Subcutaneous adipose tissue (tissue), 4 donors: ENCODE measurements around the gene ZNF337. TPM values are rescaled to one million over a fixed set of nuclear protein-coding genes. Genes with fewer than 3 reads are reported as not detected.

Experiments
- total RNA-seq, 4 donors: library from RNA; depleted of rRNA; stranded (reverse); fragments of >200 nt; gene quantifications; one replicate each; pipeline ENCODE4 v1.1.0, GENCODE V29; 2016
- TF ChIP-seq, protein P1 (sequence below): fragments of 450-650 bp; IDR thresholded peaks from one replicate; pipeline ENCODE4 v1.5.1; 2016; ENCODE audit warnings: low read depth, mild to moderate bottlenecking, control low read depth, antibody characterized with exemption, moderate library complexity

ZNF337 gene
- total RNA-seq, result 10 to 100 TPM; 10.4 to 19.2 (median 16.0) TPM

- TF ChIP-seq, protein P1, sequence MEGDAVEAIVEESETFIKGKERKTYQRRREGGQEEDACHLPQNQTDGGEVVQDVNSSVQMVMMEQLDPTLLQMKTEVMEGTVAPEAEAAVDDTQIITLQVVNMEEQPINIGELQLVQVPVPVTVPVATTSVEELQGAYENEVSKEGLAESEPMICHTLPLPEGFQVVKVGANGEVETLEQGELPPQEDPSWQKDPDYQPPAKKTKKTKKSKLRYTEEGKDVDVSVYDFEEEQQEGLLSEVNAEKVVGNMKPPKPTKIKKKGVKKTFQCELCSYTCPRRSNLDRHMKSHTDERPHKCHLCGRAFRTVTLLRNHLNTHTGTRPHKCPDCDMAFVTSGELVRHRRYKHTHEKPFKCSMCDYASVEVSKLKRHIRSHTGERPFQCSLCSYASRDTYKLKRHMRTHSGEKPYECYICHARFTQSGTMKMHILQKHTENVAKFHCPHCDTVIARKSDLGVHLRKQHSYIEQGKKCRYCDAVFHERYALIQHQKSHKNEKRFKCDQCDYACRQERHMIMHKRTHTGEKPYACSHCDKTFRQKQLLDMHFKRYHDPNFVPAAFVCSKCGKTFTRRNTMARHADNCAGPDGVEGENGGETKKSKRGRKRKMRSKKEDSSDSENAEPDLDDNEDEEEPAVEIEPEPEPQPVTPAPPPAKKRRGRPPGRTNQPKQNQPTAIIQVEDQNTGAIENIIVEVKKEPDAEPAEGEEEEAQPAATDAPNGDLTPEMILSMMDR, result no peak
Measured at GRCh38 chr20:25696371-25697131, at the start of gene ZNF337. Gene ZNF337, minus strand, starts transcription at chr20:25696853. Its CDS starts 10,436 bp downstream, at chr20:25686417.

DNA sequence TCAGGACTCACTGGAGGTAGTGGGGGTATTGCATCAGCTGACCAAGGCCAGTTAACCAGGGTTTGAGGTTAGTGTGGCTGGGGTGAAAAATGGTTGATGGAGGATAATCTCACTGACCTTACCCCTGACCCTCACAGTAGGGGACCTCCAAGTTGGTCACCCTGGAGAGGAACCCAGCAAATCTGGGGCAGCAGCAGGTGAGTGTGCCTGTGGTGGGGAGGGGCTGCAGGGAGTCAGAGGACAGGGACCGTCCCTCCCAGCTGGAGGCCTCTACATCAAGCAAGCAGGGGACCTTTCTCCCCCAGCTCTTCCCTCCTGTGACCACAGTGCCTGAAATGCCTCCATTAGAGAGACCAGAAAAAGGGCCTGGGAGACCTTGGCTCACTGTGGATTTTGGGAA, 49.1 kb upstream of the ZNF337 start:
- TF ChIP-seq, protein P1, result no peak

DNA sequence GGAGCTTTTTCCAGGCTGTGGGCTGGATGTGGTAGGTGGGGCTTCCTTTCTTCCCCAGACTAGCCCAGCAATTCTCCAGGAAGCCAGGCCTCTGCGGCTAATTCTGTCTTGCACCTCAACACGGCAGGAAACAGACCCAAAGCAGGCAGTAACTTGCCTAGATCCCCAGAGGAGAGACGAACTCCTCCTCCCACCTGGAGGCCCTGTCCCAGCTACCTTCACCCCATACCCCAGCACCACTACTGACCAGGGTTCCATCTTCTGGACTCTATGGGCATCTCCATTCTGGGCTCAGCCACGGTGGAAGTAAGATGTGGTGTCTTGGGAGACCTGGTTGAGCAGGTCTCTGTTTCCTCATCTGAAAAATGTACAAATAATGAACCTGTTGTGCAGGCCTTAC, 48.4 kb upstream of the ZNF337 start:
- TF ChIP-seq, protein P1, result no peak

DNA sequence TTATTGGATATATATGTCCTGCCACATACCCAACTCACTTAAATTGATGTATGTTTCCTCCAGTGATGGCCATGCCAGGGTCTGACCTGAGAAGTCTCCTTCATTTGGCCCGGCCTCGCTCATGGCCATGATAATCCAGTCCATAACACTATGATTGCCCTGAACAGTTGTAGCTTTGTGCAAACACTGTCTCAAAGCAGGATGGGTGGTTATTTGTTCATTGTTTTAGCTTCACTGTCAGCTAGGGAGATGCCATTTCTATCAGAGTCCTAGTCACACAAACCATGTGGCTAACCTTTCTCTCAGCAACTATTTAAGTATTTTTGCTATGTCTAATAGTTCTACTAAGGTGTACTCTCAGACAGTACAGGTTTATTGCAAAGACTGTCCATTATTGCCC, 47.6 kb upstream of the ZNF337 start:
- TF ChIP-seq, protein P1, result no peak

- TF ChIP-seq, protein P1, result no peak
Measured at GRCh38 chr20:25741088-25741487, 44.4 kb upstream of the ZNF337 start.

GRCh38 chr20:25739615-25740320, 43.1 kb upstream of the ZNF337 start:
- TF ChIP-seq, protein P1, result no peak

GRCh38 chr20:25738198-25738597, 41.5 kb upstream of the ZNF337 start:
- TF ChIP-seq, protein P1, result no peak
